HG02623 (cell line): ENCODE results near the gene CACNG6.

ENCODE experiments used
- ATAC-seq: cut with Tn5 transposase; IDR thresholded peaks from one replicate; pipeline ENCODE4 v1.9.1; 2021; ENCODE audit warnings: moderate library complexity; ENCODE audit not compliant: unreplicated experiment

CACNG6 gene

GRCh38 chr19:53966931-53967330, 24.5 kb upstream of the CACNG6 start:
- no peak for ATAC-seq

DNA sequence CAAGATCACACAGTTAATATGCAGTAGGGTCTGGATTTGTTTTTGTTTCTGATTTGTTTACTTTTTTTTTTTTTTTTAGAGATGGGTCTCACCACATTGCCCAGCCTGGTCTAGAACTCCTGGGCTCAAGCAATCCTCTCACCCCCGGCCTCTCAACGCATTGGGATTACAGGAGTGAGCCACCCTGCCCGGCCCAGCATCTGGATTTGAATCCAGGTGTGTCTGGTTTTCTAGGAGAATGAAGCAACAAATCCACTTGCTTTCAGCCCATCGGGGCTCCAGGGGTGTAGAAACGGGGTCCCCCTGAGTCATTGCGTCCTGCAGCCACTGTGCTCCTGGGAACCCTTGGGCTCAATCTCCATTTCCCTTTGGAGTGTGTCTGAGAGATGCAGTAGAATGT, 22.1 kb upstream of the CACNG6 start:
- no peak for ATAC-seq

GRCh38 chr19:53971673-53972072, 19.8 kb upstream of the CACNG6 start:
- ATAC-seq, result no peak

DNA sequence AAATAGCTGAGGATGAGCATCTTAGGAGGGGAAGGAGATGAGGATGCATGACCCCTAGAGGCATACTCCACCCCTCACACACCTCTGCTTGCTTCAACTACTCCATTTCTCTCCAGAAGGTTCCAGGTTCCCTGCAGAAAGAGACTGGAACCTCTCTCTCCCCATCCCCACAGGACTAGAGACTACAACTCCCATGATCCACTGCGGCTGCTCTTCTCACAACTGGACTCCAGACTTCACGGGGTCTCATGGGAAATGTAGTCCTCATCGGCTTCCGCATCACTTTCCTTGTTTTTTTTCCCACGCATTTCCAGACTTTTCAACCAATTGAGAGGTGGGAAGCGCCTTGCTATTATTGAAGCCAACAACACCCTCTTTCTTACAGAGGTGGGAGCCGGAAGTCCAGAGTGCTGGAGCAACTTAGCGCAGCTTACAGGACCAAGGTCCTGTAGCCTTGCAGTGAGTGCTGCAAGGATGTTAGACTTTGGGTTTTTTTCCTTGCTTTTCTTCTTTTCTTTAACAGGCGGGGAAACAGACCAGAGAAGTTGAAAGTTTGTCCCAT, 13.9 kb upstream of the CACNG6 start:
- ATAC-seq, result no peak

GRCh38 chr19:53977991-53978731, 13.3 kb upstream of the CACNG6 start:
- ATAC-seq, result no peak

GRCh38 chr19:53978975-53979801, 12.2 kb upstream of the CACNG6 start:
- no peak for ATAC-seq

DNA sequence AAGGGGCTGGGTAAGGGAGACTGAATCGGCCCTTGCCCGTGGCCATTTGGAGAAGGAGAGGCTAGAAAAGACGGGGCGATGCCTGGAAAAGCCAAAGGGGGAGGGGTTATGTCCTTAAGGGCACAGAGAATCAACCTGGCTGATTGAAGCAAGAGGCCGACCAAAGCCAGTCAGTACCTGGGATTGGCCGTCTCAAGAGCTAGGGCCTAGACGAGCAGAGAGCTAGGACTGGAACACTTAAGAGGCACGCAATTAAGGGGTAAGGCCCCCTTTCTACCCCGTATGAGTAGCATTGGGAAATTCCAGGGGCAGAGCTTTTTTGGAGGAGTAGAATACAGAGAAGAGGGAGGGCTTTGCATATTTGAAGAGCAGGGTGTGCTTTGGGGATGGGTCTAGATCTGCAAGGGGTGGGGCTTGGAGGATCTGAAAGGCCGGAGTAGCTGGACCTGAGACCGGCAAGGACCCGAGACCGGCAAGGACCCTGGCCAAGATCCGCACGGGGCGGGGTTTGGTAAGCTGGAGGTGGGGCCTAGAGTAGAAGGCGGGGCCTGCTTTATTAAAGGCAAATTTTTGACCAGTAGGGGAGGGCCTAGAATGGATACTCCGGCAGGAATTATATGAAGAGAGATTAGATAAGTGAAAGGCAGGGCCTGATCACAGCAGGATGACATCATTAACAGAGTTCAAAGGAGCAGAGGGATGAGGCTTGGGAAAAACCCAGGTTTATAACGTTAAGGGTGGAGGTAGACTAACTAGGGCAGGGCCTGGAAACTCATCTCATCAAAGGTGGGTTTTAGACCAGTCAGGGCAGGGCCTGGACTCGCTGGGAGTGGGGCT, 10.7 kb upstream of the CACNG6 start:
- no peak for ATAC-seq

GRCh38 chr19:53981376-53981951, 10.0 kb upstream of the CACNG6 start:
- ATAC-seq, result no peak

DNA sequence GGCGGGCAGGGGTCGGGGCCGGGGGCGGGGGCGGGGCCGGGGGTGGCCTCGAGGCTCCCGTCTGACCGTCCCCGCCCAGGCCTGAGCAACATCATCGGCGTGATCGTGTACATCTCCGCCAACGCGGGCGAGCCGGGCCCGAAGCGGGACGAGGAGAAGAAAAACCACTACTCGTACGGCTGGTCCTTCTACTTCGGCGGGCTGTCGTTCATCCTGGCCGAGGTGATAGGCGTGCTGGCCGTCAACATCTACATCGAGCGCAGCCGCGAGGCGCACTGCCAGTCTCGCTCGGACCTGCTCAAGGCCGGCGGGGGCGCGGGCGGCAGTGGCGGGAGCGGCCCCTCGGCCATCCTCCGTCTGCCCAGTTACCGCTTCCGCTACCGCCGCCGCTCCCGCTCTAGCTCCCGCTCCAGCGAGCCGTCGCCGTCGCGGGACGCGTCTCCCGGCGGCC, 9.4 kb upstream of the CACNG6 start:
- no peak for ATAC-seq

DNA sequence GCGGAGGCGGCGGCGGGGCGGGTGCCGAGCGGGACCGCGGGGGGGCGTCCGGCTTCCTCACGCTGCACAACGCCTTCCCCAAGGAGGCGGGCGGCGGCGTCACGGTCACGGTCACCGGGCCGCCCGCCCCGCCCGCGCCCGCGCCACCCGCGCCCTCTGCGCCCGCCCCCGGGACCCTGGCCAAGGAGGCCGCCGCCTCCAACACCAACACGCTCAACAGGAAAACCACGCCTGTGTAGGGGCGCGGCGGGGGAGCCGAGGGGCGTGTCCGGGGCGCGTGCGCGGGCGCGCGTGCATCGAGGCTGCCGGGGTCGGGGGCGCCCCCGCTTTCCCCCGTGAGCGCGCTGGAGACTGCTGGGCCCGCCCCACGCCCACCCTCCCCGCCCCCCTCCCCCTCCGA, 8.8 kb upstream of the CACNG6 start:
- no peak for ATAC-seq

- ATAC-seq, result no peak
Observed at GRCh38 chr19:53983457-53984289, 7.8 kb upstream of the CACNG6 start.

DNA sequence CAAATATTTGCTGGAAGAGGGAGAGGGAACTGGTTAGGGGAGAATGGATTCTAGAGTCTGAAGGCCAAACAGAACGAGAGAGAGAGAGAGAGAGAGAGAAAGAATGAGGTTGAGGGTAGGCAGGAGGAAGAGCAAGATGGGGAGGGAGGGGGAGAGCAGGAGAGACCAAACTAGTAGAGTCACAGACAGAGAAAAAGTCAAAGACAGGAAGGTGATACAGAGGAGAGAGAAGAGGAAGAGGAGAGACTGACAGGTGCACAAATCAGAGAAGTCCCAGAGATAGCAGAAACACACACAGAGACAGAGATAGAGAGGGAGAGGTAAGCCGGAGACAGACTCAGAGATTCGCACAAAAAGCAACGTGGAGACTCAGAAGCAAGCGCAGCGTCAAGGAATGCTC, 5.6 kb upstream of the CACNG6 start:
- ATAC-seq, result no peak

- no peak for ATAC-seq
Observed at GRCh38 chr19:53988981-53989380, 2.5 kb upstream of the CACNG6 start.

- ATAC-seq, result no peak
Observed at GRCh38 chr19:53989600-53990533, 1.6 kb upstream of the CACNG6 start.

DNA sequence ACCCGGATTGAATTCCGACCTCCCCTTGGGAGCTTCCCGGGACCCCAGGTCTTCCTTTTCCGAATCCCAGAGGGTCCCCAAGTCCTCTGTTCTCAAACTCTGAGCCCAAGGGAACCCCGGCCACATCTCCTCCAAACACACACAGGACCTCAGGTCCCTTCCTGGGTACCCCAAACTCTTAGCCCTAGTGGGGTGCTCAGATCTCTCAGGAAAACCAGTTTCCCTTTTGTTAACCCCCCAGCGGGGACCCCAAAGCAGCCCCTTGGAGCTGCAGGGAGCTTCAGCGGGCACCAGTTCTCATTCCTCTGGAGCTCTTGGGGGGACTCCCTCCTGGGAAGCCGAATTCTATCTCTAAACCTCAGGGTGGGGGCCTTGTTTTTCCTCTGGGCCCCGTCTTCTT, 774 bp downstream of the CACNG6 start:
- no peak for ATAC-seq

DNA sequence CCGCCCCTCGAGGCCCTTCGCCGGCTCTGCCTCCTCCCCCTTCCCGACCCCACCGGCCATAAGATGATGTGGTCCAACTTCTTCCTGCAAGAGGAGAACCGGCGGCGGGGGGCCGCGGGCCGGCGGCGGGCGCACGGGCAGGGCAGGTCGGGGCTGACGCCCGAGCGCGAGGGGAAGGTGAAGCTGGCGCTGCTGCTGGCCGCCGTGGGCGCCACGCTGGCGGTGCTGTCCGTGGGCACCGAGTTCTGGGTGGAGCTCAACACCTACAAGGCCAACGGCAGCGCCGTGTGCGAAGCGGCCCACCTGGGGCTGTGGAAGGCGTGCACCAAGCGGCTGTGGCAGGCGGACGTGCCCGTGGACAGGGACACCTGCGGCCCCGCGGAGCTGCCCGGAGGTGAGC, 1.4 kb downstream of the CACNG6 start:
- ATAC-seq, result no peak

DNA sequence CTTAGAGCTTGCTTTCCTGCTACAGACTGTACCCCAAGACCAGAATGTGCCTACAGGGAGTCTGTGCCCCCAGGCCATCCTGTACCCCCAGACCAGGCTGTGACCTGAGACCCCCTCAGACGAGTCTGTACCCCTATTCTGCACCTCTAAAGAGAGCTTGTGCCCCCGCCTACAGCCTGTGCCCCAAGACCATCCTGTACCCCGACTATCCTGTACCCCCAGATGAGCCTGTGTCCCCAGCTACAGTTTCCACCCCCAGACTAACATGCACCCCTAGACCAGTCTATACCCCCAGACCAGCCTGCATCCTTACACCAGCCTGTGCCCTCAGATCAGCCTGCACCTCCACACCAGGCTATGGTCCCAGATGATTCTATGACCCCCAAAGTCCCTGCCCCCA, 2.0 kb downstream of the CACNG6 start:
- ATAC-seq, result no peak

DNA sequence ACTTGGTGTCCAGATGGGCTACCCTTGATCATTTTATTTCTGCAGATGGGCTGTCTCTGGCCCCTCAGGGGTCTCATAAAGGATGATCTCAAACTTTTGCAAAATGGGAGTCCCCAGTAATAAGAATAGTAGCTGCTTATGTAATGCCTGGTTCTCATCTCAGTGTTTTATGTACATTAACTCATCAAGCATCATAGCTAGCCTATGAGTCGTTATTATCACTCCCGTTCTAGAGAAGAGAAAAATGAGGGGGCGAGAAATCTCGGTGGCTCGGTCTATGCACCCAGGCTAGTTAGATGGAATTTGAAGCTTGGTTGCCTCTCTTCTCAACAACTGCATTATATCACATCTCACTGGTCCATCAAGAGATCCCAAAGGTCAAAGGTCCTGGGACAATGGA, 3.4 kb downstream of the CACNG6 start:
- no peak for ATAC-seq

DNA sequence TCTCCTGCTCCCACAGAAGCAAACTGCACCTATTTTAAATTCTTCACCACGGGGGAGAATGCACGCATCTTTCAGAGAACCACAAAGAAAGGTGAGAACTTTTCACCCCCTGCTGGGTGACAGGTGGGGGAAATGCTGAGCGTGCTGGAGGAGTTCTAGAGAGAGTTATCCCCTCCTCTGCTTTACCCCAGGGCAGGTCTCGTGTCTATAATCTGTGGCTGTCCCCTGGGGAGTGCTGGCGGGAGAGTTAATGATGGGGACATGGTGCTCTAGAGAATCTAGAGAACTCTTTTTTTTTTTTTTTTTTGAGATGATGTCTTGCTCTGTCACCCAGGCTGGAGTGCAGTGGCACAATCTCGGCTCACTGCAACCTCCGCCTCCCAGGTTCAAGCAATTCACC, 6.8 kb downstream of the CACNG6 start:
- ATAC-seq, result no peak
